Peyer's patch (tissue), 4 donors: ENCODE results near the gene ARFIP1.

ENCODE experiments used
- POLR2A ChIP-seq, 2 donors: fragments of 450-650 bp; IDR thresholded peaks; one replicate each; pipeline ENCODE4 v1.5.1; 2017; ENCODE audit warnings: antibody characterized with exemption in 2 of 2, mild to moderate bottlenecking in 2 of 2, moderate library complexity in 2 of 2
- TF ChIP-seq, protein P1 (sequence below), 6 experiments: fragments of 450-650 bp in 4 of 6; fragments of 200-600 bp in 2 of 6; sonication (generic) in 1 of 6; IDR thresholded peaks; one replicate each; pipeline ENCODE4 v1.5.1; 2017 to 2019; ENCODE audit warnings: antibody characterized with exemption in 6 of 6, mild to moderate bottlenecking in 3 of 6, moderate library complexity in 1 of 6

DNA sequence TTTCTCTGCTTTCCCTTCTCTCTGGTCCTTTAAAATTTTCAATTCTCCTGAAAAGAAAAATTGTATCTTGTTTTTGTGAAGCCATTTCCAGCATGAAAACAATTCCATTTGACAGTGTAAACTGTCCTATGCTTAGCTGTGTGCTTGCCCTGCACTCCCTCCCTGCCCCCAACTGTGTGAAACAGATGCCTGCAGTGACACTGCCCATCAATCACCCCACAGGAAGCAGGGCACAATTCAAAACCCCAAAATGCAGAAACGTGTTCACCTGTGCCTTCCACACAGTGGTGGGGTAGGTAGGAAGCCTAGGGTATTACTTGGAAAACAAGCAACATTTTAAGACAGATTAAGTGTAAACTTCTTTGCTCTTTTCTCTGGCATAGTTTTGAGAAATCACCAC is 150.1 kb downstream of the ARFIP1 start:
- TF ChIP-seq, protein P1, sequence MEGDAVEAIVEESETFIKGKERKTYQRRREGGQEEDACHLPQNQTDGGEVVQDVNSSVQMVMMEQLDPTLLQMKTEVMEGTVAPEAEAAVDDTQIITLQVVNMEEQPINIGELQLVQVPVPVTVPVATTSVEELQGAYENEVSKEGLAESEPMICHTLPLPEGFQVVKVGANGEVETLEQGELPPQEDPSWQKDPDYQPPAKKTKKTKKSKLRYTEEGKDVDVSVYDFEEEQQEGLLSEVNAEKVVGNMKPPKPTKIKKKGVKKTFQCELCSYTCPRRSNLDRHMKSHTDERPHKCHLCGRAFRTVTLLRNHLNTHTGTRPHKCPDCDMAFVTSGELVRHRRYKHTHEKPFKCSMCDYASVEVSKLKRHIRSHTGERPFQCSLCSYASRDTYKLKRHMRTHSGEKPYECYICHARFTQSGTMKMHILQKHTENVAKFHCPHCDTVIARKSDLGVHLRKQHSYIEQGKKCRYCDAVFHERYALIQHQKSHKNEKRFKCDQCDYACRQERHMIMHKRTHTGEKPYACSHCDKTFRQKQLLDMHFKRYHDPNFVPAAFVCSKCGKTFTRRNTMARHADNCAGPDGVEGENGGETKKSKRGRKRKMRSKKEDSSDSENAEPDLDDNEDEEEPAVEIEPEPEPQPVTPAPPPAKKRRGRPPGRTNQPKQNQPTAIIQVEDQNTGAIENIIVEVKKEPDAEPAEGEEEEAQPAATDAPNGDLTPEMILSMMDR (IDR thresholded peaks at IDR 0.05), result no peak
- TF ChIP-seq POLR2A (IDR thresholded peaks at IDR 0.05), result no peak
